ENCODE results near the gene TNFRSF4.
A peak's percentile ranks its signal among the peaks of the same experiment; 100 is the strongest.
"Not testable (repeated sequence)": the region's sequence is repeated elsewhere in the genome, so short reads cannot be mapped to it uniquely, and the experiment has no call there.

TNFRSF4 gene
- 49.0 to 59.4 reads per million in 2 donors for total RNA-seq

- no peak for DNase-seq
Measured at GRCh38 chr1:1213345-1214265, at the start of gene TNFRSF4. Gene TNFRSF4, minus strand, starts transcription at chr1:1214153. Its CDS starts 26 bp downstream, at chr1:1214127.

- DNase-seq: no peak
Measured at GRCh38 chr1:1262758-1263157, 48.8 kb upstream of the TNFRSF4 start.

GRCh38 chr1:1262071-1262470, 48.1 kb upstream of the TNFRSF4 start:
- DNase-seq: no peak

- no peak for DNase-seq
Measured at GRCh38 chr1:1260843-1261560, 47.0 kb upstream of the TNFRSF4 start.

- DNase-seq: no peak
Measured at GRCh38 chr1:1259951-1260600, 46.1 kb upstream of the TNFRSF4 start.

- no peak for DNase-seq
Measured at GRCh38 chr1:1259540-1259939, 45.6 kb upstream of the TNFRSF4 start.

GRCh38 chr1:1259119-1259488, 45.2 kb upstream of the TNFRSF4 start:
- DNase-seq: no peak

GRCh38 chr1:1256956-1257871, 43.3 kb upstream of the TNFRSF4 start:
- DNase-seq: no peak

- DNase-seq: no peak
Measured at GRCh38 chr1:1255611-1256010, 41.7 kb upstream of the TNFRSF4 start.

- no peak for DNase-seq
Measured at GRCh38 chr1:1255078-1255477, 41.1 kb upstream of the TNFRSF4 start.

GRCh38 chr1:1254667-1254998, 40.7 kb upstream of the TNFRSF4 start:
- DNase-seq: no peak

GRCh38 chr1:1253972-1254666, 40.2 kb upstream of the TNFRSF4 start:
- DNase-seq: no peak

GRCh38 chr1:1253314-1253713, 39.4 kb upstream of the TNFRSF4 start:
- DNase-seq: no peak

- DNase-seq: peak; percentile 64
Measured at GRCh38 chr1:1250786-1251284, 36.9 kb upstream of the TNFRSF4 start.

- DNase-seq: not testable (repeated sequence)
Measured at GRCh38 chr1:1248009-1248913, 34.3 kb upstream of the TNFRSF4 start.

- no peak for DNase-seq
Measured at GRCh38 chr1:1247341-1247913, 33.5 kb upstream of the TNFRSF4 start.

- DNase-seq: no peak
Measured at GRCh38 chr1:1246577-1247340, 32.8 kb upstream of the TNFRSF4 start, which contains the start of gene C1QTNF12. Gene C1QTNF12, minus strand, starts transcription at chr1:1246722. Its CDS starts 32 bp downstream, at chr1:1246690.

GRCh38 chr1:1245817-1246576, 32.0 kb upstream of the TNFRSF4 start:
- no peak for DNase-seq

Measured in T-helper 9 cell (primary cell).